ENCODE measurements around the gene PKN2.
A peak's percentile ranks its signal among the peaks of the same experiment; 100 is the strongest.

Gene PKN2

DNA sequence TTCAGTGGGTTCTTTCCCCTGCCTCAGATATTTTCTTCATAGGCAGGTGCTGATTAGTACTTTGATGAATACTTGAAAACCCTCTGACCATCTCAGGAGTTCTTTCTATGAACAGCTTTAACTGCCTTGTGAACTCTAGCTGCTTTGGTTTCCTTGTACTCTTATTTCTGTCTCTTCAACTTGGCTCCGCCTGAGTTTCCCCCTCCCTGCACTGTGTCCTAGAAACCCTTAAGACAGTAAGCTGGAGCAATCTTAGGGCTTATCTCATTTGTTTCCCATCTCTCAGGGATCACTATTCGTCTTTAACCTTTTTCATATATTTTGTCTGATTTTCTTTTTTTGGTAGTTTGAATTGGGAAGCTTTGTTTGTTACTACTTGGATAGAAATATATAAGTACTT lies 99.1 kb downstream of the PKN2 start:
- no peak overlapping the region for H3K27ac ChIP-seq (ENCODE audit: low read depth, low read length)
- no peaks in the 10 kb centered on the region for H3K79me2 ChIP-seq (ENCODE audit: control insufficient read depth, insufficient read depth, low read length, unreplicated experiment)

GRCh38 chr1:88784551-88784950 lies 100.5 kb downstream of the PKN2 start:
- H3K79me2 ChIP-seq (ENCODE audit: control insufficient read depth, insufficient read depth, low read length, unreplicated experiment) = no peaks in the 10 kb centered on the region
- H3K36me3 ChIP-seq (ENCODE audit: insufficient read depth, low read length) = peaks cover 21% of the 10 kb centered on the region
- H2AFZ ChIP-seq (ENCODE audit: low read length, unreplicated experiment) = no peak overlapping the region
- no peak overlapping the region for H3K27ac ChIP-seq (ENCODE audit: low read depth, low read length)
- H3K4me1 ChIP-seq (ENCODE audit: control insufficient read depth, insufficient read depth, low read length, unreplicated experiment) = no peaks in the 10 kb centered on the region
- H3K4me3 ChIP-seq (ENCODE audit: low read depth, low read length) = no peak overlapping the region
- H3K27me3 ChIP-seq (ENCODE audit: insufficient read depth, low read length) = no peaks in the 10 kb centered on the region

More for the DNA sequence above, 99.1 kb downstream of the PKN2 start:
- H3K4me3 ChIP-seq (ENCODE audit: low read depth, low read length) = no peak overlapping the region
- peaks cover 22% of the 10 kb centered on the region for H3K36me3 ChIP-seq (ENCODE audit: insufficient read depth, low read length)
- no peaks in the 10 kb centered on the region for H3K4me1 ChIP-seq (ENCODE audit: control insufficient read depth, insufficient read depth, low read length, unreplicated experiment)
- H3K27me3 ChIP-seq (ENCODE audit: insufficient read depth, low read length) = no peaks in the 10 kb centered on the region
- no peak overlapping the region for H2AFZ ChIP-seq (ENCODE audit: low read length, unreplicated experiment)

DNA sequence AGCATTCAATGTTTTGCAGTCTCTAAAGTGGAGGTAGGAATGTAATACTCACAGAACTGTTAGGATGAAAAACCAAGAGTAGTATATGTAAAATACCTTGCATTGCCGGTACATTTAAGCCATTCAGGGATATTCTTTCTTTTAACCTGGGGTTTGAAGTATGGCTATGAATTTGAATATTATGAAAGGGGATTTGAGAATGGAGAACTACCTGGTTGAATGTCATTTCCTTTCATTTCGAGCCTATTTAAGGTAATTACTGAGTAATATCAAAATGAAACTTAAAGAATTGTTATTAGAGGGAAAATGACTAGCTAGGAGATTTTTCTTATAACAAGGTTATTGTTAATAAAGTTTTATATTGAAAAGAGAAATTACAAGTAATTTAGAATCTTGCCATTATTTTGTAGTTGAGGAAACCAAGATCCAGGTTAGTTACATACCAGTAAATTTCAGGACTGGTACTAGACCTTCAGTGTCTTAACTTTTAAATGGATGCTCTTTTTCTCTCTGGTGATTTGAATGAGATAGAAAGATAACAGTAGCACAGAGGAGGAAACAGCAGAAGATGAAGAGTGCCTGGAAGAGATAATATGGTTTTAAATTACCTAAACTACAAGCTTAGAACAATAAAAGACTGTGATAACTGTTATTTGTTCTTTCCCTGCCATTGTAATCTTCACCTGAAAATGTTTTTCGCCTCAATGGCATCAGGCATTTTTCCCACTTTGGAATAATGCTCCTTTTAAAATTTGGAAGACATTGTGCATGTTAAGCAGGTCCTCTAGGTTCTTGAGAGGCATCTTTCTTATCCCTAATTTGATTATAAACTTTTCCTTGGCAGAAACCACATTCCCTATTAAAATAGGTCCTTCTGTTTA lies 103.2 kb downstream of the PKN2 start:
- H3K36me3 ChIP-seq (ENCODE audit: insufficient read depth, low read length) = peaks cover 21% of the 10 kb centered on the region
- no peak overlapping the region for H2AFZ ChIP-seq (ENCODE audit: low read length, unreplicated experiment)
- no peaks in the 10 kb centered on the region for H3K27me3 ChIP-seq (ENCODE audit: insufficient read depth, low read length)
- no peaks in the 10 kb centered on the region for H3K79me2 ChIP-seq (ENCODE audit: control insufficient read depth, insufficient read depth, low read length, unreplicated experiment)
- no peaks in the 10 kb centered on the region for H3K4me1 ChIP-seq (ENCODE audit: control insufficient read depth, insufficient read depth, low read length, unreplicated experiment)
- H3K27ac ChIP-seq (ENCODE audit: low read depth, low read length) = no peak overlapping the region
- no peak overlapping the region for H3K4me3 ChIP-seq (ENCODE audit: low read depth, low read length)

DNA sequence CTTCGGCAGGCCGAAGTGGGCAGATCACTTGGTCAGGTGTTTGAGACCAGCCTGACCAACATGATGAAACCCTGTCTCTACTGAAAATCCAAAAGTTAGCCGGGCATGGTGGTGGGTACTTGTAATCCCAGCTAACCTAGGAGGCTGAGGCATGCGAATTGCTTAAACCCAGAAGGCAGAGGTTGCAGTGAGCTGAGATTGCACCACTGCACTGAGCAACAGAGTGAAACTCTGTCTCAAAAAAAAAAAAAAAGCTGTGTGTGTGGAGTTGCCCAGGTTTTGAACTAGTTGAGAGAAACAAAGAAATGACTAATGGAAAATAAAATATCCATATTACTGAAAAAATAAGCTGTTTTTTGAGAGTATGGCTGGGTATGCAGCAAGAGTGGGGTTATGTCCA lies 107.1 kb downstream of the PKN2 start:
- H2AFZ ChIP-seq (ENCODE audit: low read length, unreplicated experiment) = no peak overlapping the region

GRCh38 chr1:88799491-88799890 lies 115.4 kb downstream of the PKN2 start:
- peaks cover 21% of the 10 kb centered on the region for H3K36me3 ChIP-seq (ENCODE audit: insufficient read depth, low read length)
- peaks cover 13% of the 10 kb centered on the region for H3K4me1 ChIP-seq (ENCODE audit: control insufficient read depth, insufficient read depth, low read length, unreplicated experiment)
- H3K27ac ChIP-seq (ENCODE audit: low read depth, low read length) = no peak overlapping the region
- no peaks in the 10 kb centered on the region for H3K27me3 ChIP-seq (ENCODE audit: insufficient read depth, low read length)
- H3K4me3 ChIP-seq (ENCODE audit: low read depth, low read length) = no peak overlapping the region
- no peak overlapping the region for H2AFZ ChIP-seq (ENCODE audit: low read length, unreplicated experiment)
- H3K79me2 ChIP-seq (ENCODE audit: control insufficient read depth, insufficient read depth, low read length, unreplicated experiment) = no peaks in the 10 kb centered on the region

More for the DNA sequence above, 107.1 kb downstream of the PKN2 start:
- Histone ChIP-seq H3K27ac (ENCODE audit: low read depth, low read length) (no peak overlapping the region), H3K4me3 (ENCODE audit: low read depth, low read length) (no peak overlapping the region), H3K36me3 (ENCODE audit: insufficient read depth, low read length) (peaks cover 9% of the 10 kb centered on the region), H3K27me3 (ENCODE audit: insufficient read depth, low read length) (no peaks in the 10 kb centered on the region), H3K4me1 (ENCODE audit: control insufficient read depth, insufficient read depth, low read length, unreplicated experiment) (no peaks in the 10 kb centered on the region), H3K79me2 (ENCODE audit: control insufficient read depth, insufficient read depth, low read length, unreplicated experiment) (no peaks in the 10 kb centered on the region)

DNA sequence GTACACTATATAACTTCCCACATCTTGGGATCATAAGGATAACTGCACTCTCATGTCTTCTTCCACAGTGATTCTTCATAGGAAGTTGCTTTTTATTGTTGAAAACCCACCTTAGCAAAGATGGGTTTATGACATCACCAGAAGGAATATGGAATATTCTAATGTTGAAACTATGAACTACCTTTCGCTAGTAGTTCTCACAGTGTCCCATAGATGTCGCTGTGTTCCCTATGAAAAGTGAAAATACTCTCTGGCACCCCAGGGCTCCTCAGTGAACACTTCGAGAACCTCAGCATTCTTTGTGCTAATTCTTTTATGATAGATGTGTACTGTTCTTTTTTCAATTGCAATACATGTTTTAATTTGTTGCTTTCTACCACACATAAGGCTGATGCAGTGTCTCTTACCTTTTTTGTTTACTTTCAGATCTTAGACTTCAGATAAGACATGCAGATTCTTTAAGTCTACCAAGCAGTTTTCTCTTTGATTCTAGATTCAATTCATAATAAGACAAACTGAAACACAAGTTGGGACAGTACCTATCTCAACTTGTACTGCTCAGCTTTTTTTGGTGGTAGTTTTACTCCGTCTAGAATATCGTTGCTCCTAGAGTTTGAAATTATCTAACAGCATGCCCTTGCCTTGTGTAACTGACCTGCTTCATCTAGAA lies 116.4 kb downstream of the PKN2 start:
- H2AFZ ChIP-seq (ENCODE audit: low read length, unreplicated experiment) = no peak overlapping the region
- peaks cover 13% of the 10 kb centered on the region for H3K4me1 ChIP-seq (ENCODE audit: control insufficient read depth, insufficient read depth, low read length, unreplicated experiment)
- no peak overlapping the region for H3K4me3 ChIP-seq (ENCODE audit: low read depth, low read length)
- no peak overlapping the region for H3K27ac ChIP-seq (ENCODE audit: low read depth, low read length)
- no peaks in the 10 kb centered on the region for H3K79me2 ChIP-seq (ENCODE audit: control insufficient read depth, insufficient read depth, low read length, unreplicated experiment)
- H3K36me3 ChIP-seq (ENCODE audit: insufficient read depth, low read length) = peaks cover 21% of the 10 kb centered on the region
- no peaks in the 10 kb centered on the region for H3K27me3 ChIP-seq (ENCODE audit: insufficient read depth, low read length)

DNA sequence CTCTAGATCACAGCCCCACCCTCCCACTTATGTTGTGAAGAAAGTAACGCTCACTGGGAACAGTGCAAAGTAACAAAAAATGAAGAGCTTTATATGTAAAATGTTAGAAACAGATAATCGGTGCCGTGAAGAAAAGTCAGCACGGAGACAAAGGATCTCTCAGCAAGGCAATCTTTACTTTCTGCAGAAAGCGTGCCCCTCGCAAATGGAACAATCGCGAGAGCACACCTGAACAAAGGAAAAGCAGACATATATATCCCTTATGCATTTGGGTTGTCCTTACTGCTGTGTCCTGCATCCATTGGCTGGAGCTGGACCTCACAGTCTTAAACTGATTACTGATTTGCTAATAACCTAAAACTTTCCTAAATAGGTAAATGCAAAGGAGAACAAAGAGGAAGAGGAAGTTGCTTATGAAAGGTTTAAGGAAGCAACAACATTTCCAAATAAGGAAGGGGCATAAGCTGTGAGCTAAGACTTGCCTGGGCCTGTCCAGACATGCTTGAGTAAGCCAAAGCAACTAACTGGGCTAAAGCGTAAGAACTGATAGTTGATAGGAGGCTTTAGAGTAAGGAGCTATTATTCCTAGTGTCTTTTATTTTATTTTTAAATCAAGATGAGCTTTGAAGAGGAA lies 117.6 kb downstream of the PKN2 start:
- H3K4me1 ChIP-seq (ENCODE audit: control insufficient read depth, insufficient read depth, low read length, unreplicated experiment) = peaks cover 13% of the 10 kb centered on the region
- H3K79me2 ChIP-seq (ENCODE audit: control insufficient read depth, insufficient read depth, low read length, unreplicated experiment) = no peaks in the 10 kb centered on the region
- H2AFZ ChIP-seq (ENCODE audit: low read length, unreplicated experiment) = no peak overlapping the region
- H3K36me3 ChIP-seq (ENCODE audit: insufficient read depth, low read length) = peaks cover 21% of the 10 kb centered on the region
- H3K27me3 ChIP-seq (ENCODE audit: insufficient read depth, low read length) = no peaks in the 10 kb centered on the region
- H3K4me3 ChIP-seq (ENCODE audit: low read depth, low read length) = no peak overlapping the region
- peak overlapping the region; percentile 71; the same call in 1 of the 2 replicates for H3K27ac ChIP-seq (ENCODE audit: low read depth, low read length)

- Histone ChIP-seq H3K79me2 (ENCODE audit: control insufficient read depth, insufficient read depth, low read length, unreplicated experiment) (no peaks in the 10 kb centered on the region), H3K4me3 (ENCODE audit: low read depth, low read length) (no peak overlapping the region), H3K4me1 (ENCODE audit: control insufficient read depth, insufficient read depth, low read length, unreplicated experiment) (peaks cover 13% of the 10 kb centered on the region), H3K36me3 (ENCODE audit: insufficient read depth, low read length) (peaks cover 21% of the 10 kb centered on the region), H2AFZ (ENCODE audit: low read length, unreplicated experiment) (no peak overlapping the region), H3K27me3 (ENCODE audit: insufficient read depth, low read length) (no peaks in the 10 kb centered on the region), H3K27ac (ENCODE audit: low read depth, low read length) (peak overlapping the region; percentile 71)
These were observed 118.3 kb downstream of the PKN2 start for GRCh38 chr1:88802404-88802803.

DNA sequence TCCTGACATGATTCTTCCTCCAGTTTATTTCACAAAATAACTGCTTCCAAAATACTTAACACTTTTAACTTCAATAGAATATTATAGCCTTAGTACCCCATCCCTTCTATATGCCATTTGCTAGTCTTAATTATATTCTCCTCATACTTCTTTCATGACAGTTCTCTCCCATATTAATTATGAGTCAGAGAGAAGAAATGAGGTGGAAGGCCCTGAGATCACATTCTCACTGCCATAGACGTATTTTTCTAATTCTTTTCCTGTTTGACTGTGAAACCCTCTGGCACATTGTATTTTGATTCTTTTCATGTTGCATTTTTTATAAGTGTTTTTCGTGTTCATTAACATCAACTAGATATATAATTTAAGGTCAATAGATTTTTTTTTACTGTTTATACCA lies 118.9 kb downstream of the PKN2 start:
- Histone ChIP-seq H3K27me3 (ENCODE audit: insufficient read depth, low read length) (no peaks in the 10 kb centered on the region), H3K27ac (ENCODE audit: low read depth, low read length) (peak overlapping the region; percentile 71), H3K4me3 (ENCODE audit: low read depth, low read length) (no peak overlapping the region), H2AFZ (ENCODE audit: low read length, unreplicated experiment) (no peak overlapping the region), H3K4me1 (ENCODE audit: control insufficient read depth, insufficient read depth, low read length, unreplicated experiment) (peaks cover 13% of the 10 kb centered on the region), H3K36me3 (ENCODE audit: insufficient read depth, low read length) (peaks cover 21% of the 10 kb centered on the region), H3K79me2 (ENCODE audit: control insufficient read depth, insufficient read depth, low read length, unreplicated experiment) (no peaks in the 10 kb centered on the region)

DNA sequence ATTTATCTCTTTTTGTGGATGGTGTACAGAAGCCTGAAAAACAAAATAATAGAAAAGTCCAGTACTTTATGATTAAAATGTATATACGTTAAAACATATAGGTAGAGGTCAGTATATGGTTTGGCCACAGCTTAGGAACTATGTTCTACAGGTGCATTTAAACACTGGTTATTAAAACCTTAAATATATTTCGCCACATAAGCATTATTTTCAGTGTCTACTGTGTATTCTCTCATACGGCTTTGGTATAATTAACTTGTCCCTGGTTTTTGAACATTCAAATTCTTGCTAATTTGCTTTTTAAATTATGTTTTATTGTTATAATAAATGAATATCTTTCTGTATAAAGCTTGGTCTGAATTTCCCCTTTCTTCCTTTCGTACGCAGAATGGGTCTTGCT lies 119.4 kb downstream of the PKN2 start:
- H3K36me3 ChIP-seq (ENCODE audit: insufficient read depth, low read length) = peaks cover 21% of the 10 kb centered on the region
- H3K4me1 ChIP-seq (ENCODE audit: control insufficient read depth, insufficient read depth, low read length, unreplicated experiment) = peaks cover 13% of the 10 kb centered on the region
- H3K27me3 ChIP-seq (ENCODE audit: insufficient read depth, low read length) = no peaks in the 10 kb centered on the region
- H2AFZ ChIP-seq (ENCODE audit: low read length, unreplicated experiment) = no peak overlapping the region
- peak overlapping the region; percentile 71 for H3K27ac ChIP-seq (ENCODE audit: low read depth, low read length)
- H3K4me3 ChIP-seq (ENCODE audit: low read depth, low read length) = no peak overlapping the region
- H3K79me2 ChIP-seq (ENCODE audit: control insufficient read depth, insufficient read depth, low read length, unreplicated experiment) = no peaks in the 10 kb centered on the region
